Esophagus muscularis mucosa (tissue), 4 donors: Measurements from ENCODE around the gene CDK5.

Experiments used
- CTCF ChIP-seq, 3 experiments: fragments of 200-600 bp in 2 of 3; fragments of 450-650 bp in 1 of 3; sonication (generic) in 2 of 3; IDR thresholded peaks; one replicate each; pipeline ENCODE4 v1.5.1; 2017 to 2019; ENCODE audit warnings: antibody characterized with exemption in 3 of 3, mild to moderate bottlenecking in 2 of 3, moderate library complexity in 1 of 3
- EP300 ChIP-seq: sonication (generic); formaldehyde crosslinking; IDR thresholded peaks from one replicate; pipeline ENCODE4 v1.6.1; 2017; ENCODE audit warnings: antibody characterized with exemption
- POLR2A ChIP-seq: fragments of 450-650 bp; IDR thresholded peaks from one replicate; pipeline ENCODE4 v1.6.1; 2017; ENCODE audit warnings: antibody characterized with exemption, moderate library complexity, mild to moderate bottlenecking, low read depth
- POLR2AphosphoS5 ChIP-seq, 2 donors: sonication (generic); formaldehyde crosslinking; IDR thresholded peaks; one replicate each; pipeline ENCODE4 v1.6.1; 2017; ENCODE audit warnings: antibody characterized with exemption in 2 of 2

DNA sequence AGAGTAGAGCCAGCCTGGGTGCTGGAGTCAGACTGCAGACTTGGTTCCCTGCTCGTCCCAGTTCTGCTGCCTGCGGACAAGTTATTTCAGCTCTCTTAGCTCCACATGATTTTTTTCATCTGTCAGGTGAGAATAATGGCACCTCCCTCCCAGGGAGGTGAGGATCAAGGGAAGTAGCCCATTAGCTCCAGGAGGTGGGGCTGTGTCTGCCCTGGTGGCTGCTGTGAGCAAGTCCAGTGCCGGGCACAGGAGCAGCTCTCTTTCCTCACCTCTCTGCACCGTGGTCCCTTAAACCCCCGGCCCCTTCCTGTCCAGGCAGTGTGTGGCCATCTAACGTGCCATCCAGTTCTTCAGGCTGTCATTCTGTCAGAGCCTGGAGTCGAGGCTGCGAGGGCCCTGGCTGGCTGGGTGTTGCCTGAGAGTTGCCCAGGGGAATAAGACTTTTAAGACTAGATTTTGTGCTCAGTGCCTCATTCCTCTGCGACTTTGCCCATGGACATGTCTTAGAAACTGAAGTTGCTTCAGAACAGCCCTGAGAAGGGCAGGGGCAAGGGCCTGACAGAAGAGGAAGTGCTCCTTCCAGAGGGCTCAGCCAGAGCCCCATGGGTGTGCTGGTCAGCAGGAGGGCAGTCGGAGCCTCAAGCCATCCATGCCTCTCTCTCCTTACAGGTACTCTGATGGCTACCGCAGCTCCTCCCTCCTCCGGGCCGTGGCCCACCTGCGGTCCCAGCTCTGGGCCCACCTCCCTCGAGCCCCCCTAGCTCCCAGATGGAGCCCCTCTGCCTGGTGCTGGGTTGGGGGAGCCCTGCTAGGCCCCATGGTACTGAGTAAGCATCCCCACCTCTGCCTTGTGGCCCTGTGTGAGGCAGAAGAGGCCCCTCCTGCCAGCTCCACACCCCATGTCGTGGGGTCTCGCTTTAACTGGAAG lies 24.5 kb downstream of the CDK5 start:
- TF ChIP-seq CTCF (IDR thresholded peaks at IDR 0.05), result no peak
- TF ChIP-seq POLR2A, result no peak
- no peak for TF ChIP-seq EP300
- no peak for TF ChIP-seq POLR2AphosphoS5 (IDR thresholded peaks at IDR 0.05)
